GM12878 (cell line): ENCODE measurements around the gene ZNF701. TPM values are rescaled to one million over a fixed set of nuclear protein-coding genes. Genes with fewer than 3 reads are reported as not detected.
"Not testable (repeated sequence)": the region's sequence is repeated elsewhere in the genome, so short reads cannot be mapped to it uniquely, and the experiment has no call there.

Experiments
- ATAC-seq: fragments of 200-7000 bp; cut with Tn5 transposase; 3 replicates; pipeline ENCODE4 v1.9.1; 2020; ENCODE audit warnings: mild to moderate bottlenecking, moderate library complexity
- BruUV-seq: library from RNA; stranded (reverse); fragments of 400-500 nt; replicated peaks from 2 replicates; lab custom pipeline; 2021; lab: Mats Ljungman, UMichigan
- CTCF ChIA-PET: fragments of 300-600 bp; sonication (Branson Sonifier 250); formaldehyde crosslinking; extraction: SDS; loops from one replicate; lab custom pipeline; 2021; ENCODE audit warnings: inconsistent platforms; lab: Yijun Ruan, JAX
- POLR2A ChIA-PET: fragments of 350-600 bp; formaldehyde crosslinking; extraction: SDS; loops from one replicate; lab custom pipeline; 2021; ENCODE audit warnings: inconsistent platforms; lab: Charles Lee
- RAD21 ChIA-PET: fragments of 300-600 bp; sonication (Branson Sonifier 250); formaldehyde crosslinking; loops from one replicate; lab custom pipeline; 2023; ENCODE audit warnings: antibody characterized with exemption; ENCODE audit not compliant: unreplicated experiment; lab: Charles Lee
- SMC1A ChIA-PET: fragments of 300-600 bp; sonication (Branson Sonifier 250); formaldehyde crosslinking; loops from one replicate; lab custom pipeline; 2023; ENCODE audit not compliant: unreplicated experiment, uncharacterized antibody; lab: Charles Lee
- DNase-seq: peaks from one replicate; pipeline ENCODE4 v3.0.0-alpha.2; 2011; ENCODE audit warnings: low read depth, low spot score
- FAIRE-seq: peaks from 3 replicates; lab custom pipeline; 2011; peaks lifted over from hg19 to GRCh38; lab: Jason Lieb, UNC
- H2AFZ ChIP-seq: 2 replicates; pipeline ENCODE4 v1.6.0; 2011; ENCODE audit warnings: low read depth, low read length, control low read depth; ENCODE audit not compliant: control insufficient read depth
- H3K27ac ChIP-seq: 2 replicates; pipeline ENCODE4 v1.5.1; 2011; ENCODE audit warnings: control low read depth; ENCODE audit not compliant: control insufficient read depth, insufficient read depth
- H3K27me3 ChIP-seq, 2 experiments: replicated peaks in 1 of 2; 2 replicates each; pipeline versions ENCODE4 v1.6.0 to v1.6.1; 2011; ENCODE audit warnings: low read length in 1 of 2; ENCODE audit not compliant: control insufficient read depth in 2 of 2, insufficient read depth in 2 of 2
- H3K36me3 ChIP-seq, 2 experiments: 2 replicates each; pipeline ENCODE4 v1.5.1; 2011; ENCODE audit warnings: low read length in 1 of 2; ENCODE audit not compliant: control insufficient read depth in 2 of 2, insufficient read depth in 2 of 2
- H3K4me1 ChIP-seq: 2 replicates; pipeline ENCODE4 v1.6.1; 2011; ENCODE audit warnings: mild to moderate bottlenecking, low read length, moderate library complexity, mixed read lengths; ENCODE audit not compliant: control insufficient read depth, insufficient read depth
- H3K4me2 ChIP-seq: 2 replicates; pipeline ENCODE4 v1.6.0; 2011; ENCODE audit warnings: control low read depth; ENCODE audit not compliant: control insufficient read depth, insufficient read depth
- H3K4me3 ChIP-seq: fragments of 200-600 bp; sonication (generic); 2 replicates; pipeline ENCODE4 v1.5.1; 2016
- H3K79me2 ChIP-seq: 2 replicates; pipeline ENCODE4 v1.6.0; 2011; ENCODE audit warnings: low read length; ENCODE audit not compliant: control insufficient read depth, insufficient read depth
- H3K9ac ChIP-seq: 2 replicates; pipeline ENCODE4 v1.8.0; 2011; ENCODE audit warnings: low read length, control low read depth, mixed read lengths; ENCODE audit not compliant: control insufficient read depth, insufficient read depth
- H3K9me3 ChIP-seq: replicated peaks from 3 replicates; pipeline ENCODE4 v1.5.1; 2011; ENCODE audit warnings: mild to moderate bottlenecking, low read length; ENCODE audit not compliant: control insufficient read depth, insufficient read depth
- H4K20me1 ChIP-seq: 2 replicates; pipeline ENCODE4 v1.6.0; 2011; ENCODE audit not compliant: control insufficient read depth, insufficient read depth
- PRDM15 ChIP-seq: fragments of 450-650 bp; formaldehyde crosslinking; IDR thresholded peaks from 2 replicates; pipeline ENCODE4 v1.4.0; 2020; ENCODE audit warnings: mild to moderate bottlenecking, moderate library complexity
- RELB ChIP-seq: fragments of 450-650 bp; IDR thresholded peaks from 2 replicates; pipeline ENCODE4 v1.6.1; 2017; ENCODE audit warnings: low read depth, mild to moderate bottlenecking, moderate library complexity
- WGBS: methylation state at CpG from one replicate; pipeline ENCODE4 v1.1.6; 2016; ENCODE audit warnings: low lambda C conversion rate; ENCODE audit not compliant: insufficient replicate concordance, insufficient coverage; ENCODE audit errors: missing lambda C conversion rate; 5-methylcytosine and 5-hydroxymethylcytosine counted together
- in situ Hi-C: fragments of 300-500 bp; cut with MboI; formaldehyde crosslinking; loops from 9 replicates; pipeline ENCODE4 v1.14.3; 2018; ENCODE audit warnings: mixed read lengths
- intact Hi-C: fragments of 100-400 bp; cut with micrococcal nuclease; formaldehyde crosslinking; loops from one replicate; pipeline ENCODE4 v1.14.2; 2022; ENCODE audit not compliant: unreplicated experiment
- polyA plus RNA-seq, 11 experiments: library from polyadenylated mRNA; depleted of rRNA in 4 of 11; unstranded in 6 of 11; stranded (reverse) in 5 of 11; fragments of >200 nt; fragmentation: Nextera tagmentation in 4 of 11; fragmentation: Illumina TruSeq in 1 of 11; extraction: Ambion mirVana in 4 of 11; extraction: Trizol in 1 of 11; gene quantifications; 1 replicate in 1 of 11; 2 replicates in 10 of 11; pipeline versions ENCODE4 v1.2.1 to v1.2.3, GENCODE V29; 2011 to 2016; ENCODE audit warnings: inconsistent platforms in 2 of 11, missing spikeins in 2 of 11, low read depth in 1 of 11
- total RNA-seq, 4 experiments: library from RNA; depleted of rRNA in 3 of 4; stranded (reverse); fragments of >200 nt in 3 of 4; fragmentation: Illumina TruSeq in 1 of 4; extraction: Trizol in 1 of 4; gene quantifications; 2 replicates each; pipeline versions ENCODE4 v1.2.1 to v1.2.3, GENCODE V29; 2013 to 2021

Gene ZNF701
- total and polyA plus RNA-seq, 10 of the 15 experiments (the other 5 are each of a cell fraction or from before 2014, with no cell fraction given): 3.1 to 18.1 (median 8.0) TPM

- H2AFZ ChIP-seq: peak overlapping the region; percentile 46
- peaks cover 6% of the 10 kb centered on the region; the same call in 2 of the 3 replicates for H3K9me3 ChIP-seq
- ChIA-PET CTCF (no interaction called here), SMC1A (no interaction called here), POLR2A (no interaction called here), RAD21 (no interaction called here)
- WGBS: 8% methylated on average over 12 of the region's 17 CpGs
- intact Hi-C loops (loop anchor here (5.0 kb wide), 1 partner anchor 101 kb away; the partner anchor contains the start of gene ZNF83), in situ Hi-C loops (loop anchor here (25.0 kb wide), 1 partner anchor 1149 kb away; the partner anchor contains the start of genes C19orf84 and LIM2)
- peaks cover 0 to 11% of the 10 kb centered on the region in 2 experiments; a peak in 2 of 4 replicates for H3K36me3 ChIP-seq
- BruUV-seq: no TSS peak
- no peaks in the 10 kb centered on the region for H4K20me1 ChIP-seq
- peak overlapping the region; percentile 73 for H3K4me2 ChIP-seq
- peak overlapping the region; percentile 92 for H3K4me3 ChIP-seq
- H3K9ac ChIP-seq: peak overlapping the region; percentile 63
- TF ChIP-seq RELB (0 out of 2 replicates have a peak, but pooled peaks have one; percentile 1), PRDM15 (no peak)
- ATAC-seq (peak; percentile 52), FAIRE-seq (no peak), DNase-seq (no peak)
- peaks cover 2% of the 10 kb centered on the region for H3K79me2 ChIP-seq
- peak overlapping the region; percentile 76 for H3K27ac ChIP-seq
- no peaks in the 10 kb centered on the region for H3K4me1 ChIP-seq
- no peaks in the 10 kb centered on the region for H3K27me3 ChIP-seq
Observed at GRCh38 chr19:52536448-52536800, 33.7 kb upstream of the ZNF701 start.

GRCh38 chr19:52538815-52539214 lies 31.3 kb upstream of the ZNF701 start:
- H4K20me1 ChIP-seq, H2AFZ ChIP-seq, RAD21 ChIA-PET, DNase-seq, SMC1A ChIA-PET, H3K79me2 ChIP-seq, H3K4me1 ChIP-seq, H3K4me2 ChIP-seq, H3K27ac ChIP-seq, ATAC-seq, FAIRE-seq, BruUV-seq, CTCF ChIA-PET, H3K9ac ChIP-seq, H3K36me3 ChIP-seq, H3K4me3 ChIP-seq, H3K27me3 ChIP-seq: not testable (repeated sequence)
- H3K9me3 ChIP-seq: peaks cover 10% of the 10 kb centered on the region; the same call in 2 of the 3 replicates
- in situ Hi-C loops (loop anchor here (25.0 kb wide), 1 partner anchor 1152 kb away; the partner anchor contains the start of genes C19orf84 and LIM2), intact Hi-C loops (loop anchor here (5.0 kb wide), 1 partner anchor 98 kb away; the partner anchor contains the start of gene ZNF83)
- POLR2A ChIA-PET: interaction anchor here (0.7 kb wide), 2 partner anchors 60 to 193 kb away, joined by 4 to 8 read pairs; no protein-coding TSS in a partner anchor
- 72% methylated on average over 4 of the region's 4 CpGs for WGBS

- RAD21 ChIA-PET: interaction anchor here (0.6 kb wide), 1 partner anchor 396 kb away, joined by 3 read pairs; no protein-coding TSS in a partner anchor
- WGBS: 92% methylated on average over 5 of the region's 5 CpGs
- intact Hi-C loops, CTCF ChIA-PET, H3K4me1 ChIP-seq, H3K4me2 ChIP-seq, H3K79me2 ChIP-seq, H3K4me3 ChIP-seq, H3K27ac ChIP-seq, BruUV-seq, ATAC-seq, FAIRE-seq, H3K9ac ChIP-seq, H3K27me3 ChIP-seq, SMC1A ChIA-PET, DNase-seq, POLR2A ChIA-PET, H4K20me1 ChIP-seq, H2AFZ ChIP-seq: not testable (repeated sequence)
- H3K9me3 ChIP-seq: peaks cover 26% of the 10 kb centered on the region; the same call in 2 of the 3 replicates
- in situ Hi-C loops: loop anchor here (25.0 kb wide), 1 partner anchor 1154 kb away; the partner anchor contains the start of genes C19orf84 and LIM2
- peaks cover 8 to 23% of the 10 kb centered on the region in 2 experiments for H3K36me3 ChIP-seq
Observed at GRCh38 chr19:52541176-52541575, 28.9 kb upstream of the ZNF701 start.
